GM21825 (cell line): ENCODE results near the gene GLYATL1B.

Experiments
- ATAC-seq: cut with Tn5 transposase; IDR thresholded peaks from one replicate; pipeline ENCODE4 v1.9.1; 2021; ENCODE audit warnings: mild to moderate bottlenecking, moderate library complexity; ENCODE audit not compliant: unreplicated experiment

GLYATL1B gene

GRCh38 chr11:59144096-59144495 lies 58.0 kb downstream of the GLYATL1B start:
- no peak for ATAC-seq
